RWPE1 (cell line): ENCODE results near the gene AICDA.
"Not testable (repeated sequence)": the region's sequence is repeated elsewhere in the genome, so short reads cannot be mapped to it uniquely, and the experiment has no call there.

Experiments used
- CTCF ChIA-PET: fragments of 350-600 bp; sonication (Branson Sonifier 250); formaldehyde crosslinking; extraction: SDS; loops from one replicate; lab custom pipeline; 2021; lab: Yijun Ruan, JAX
- POLR2A ChIA-PET: fragments of 400-600 bp; formaldehyde crosslinking; extraction: SDS; loops from one replicate; lab custom pipeline; 2020; ENCODE audit warnings: antibody characterized with exemption; ENCODE audit not compliant: low non-redundant PET; lab: Yijun Ruan, JAX
- DNase-seq: peaks from one replicate; pipeline ENCODE4 v3.0.0; 2012; ENCODE audit warnings: low spot score
- H3K27ac ChIP-seq: fragments of 450-650 bp; 2 replicates; pipeline ENCODE4 v1.5.1; 2017
- TF ChIP-seq, protein P1 (sequence below): fragments of 450-650 bp; conservative IDR thresholded peaks from 2 replicates; pipeline ENCODE4 v1.5.1; 2017; ENCODE audit warnings: low read depth, mild to moderate bottlenecking

Gene AICDA

DNA sequence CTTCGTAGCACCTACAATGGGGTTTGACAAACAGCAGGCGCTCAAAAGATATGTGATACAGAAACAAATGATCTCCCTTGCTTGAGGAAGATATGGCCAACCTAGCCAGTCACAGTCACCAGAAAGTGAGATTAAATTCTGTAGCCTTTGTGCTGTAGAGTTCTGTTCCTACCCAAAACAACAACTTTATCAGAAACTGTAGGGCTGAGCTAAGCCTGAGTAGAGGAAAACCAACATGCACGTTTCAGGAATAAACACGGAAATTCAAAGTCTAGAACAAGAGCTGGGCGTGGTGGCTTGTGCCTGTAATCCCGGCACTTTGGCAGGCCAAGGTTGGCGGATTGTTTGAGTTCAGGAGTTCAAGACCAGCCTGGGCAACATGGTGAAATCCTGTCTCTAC is 23.0 kb downstream of the AICDA start:
- TF ChIP-seq, protein P1, sequence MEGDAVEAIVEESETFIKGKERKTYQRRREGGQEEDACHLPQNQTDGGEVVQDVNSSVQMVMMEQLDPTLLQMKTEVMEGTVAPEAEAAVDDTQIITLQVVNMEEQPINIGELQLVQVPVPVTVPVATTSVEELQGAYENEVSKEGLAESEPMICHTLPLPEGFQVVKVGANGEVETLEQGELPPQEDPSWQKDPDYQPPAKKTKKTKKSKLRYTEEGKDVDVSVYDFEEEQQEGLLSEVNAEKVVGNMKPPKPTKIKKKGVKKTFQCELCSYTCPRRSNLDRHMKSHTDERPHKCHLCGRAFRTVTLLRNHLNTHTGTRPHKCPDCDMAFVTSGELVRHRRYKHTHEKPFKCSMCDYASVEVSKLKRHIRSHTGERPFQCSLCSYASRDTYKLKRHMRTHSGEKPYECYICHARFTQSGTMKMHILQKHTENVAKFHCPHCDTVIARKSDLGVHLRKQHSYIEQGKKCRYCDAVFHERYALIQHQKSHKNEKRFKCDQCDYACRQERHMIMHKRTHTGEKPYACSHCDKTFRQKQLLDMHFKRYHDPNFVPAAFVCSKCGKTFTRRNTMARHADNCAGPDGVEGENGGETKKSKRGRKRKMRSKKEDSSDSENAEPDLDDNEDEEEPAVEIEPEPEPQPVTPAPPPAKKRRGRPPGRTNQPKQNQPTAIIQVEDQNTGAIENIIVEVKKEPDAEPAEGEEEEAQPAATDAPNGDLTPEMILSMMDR = no peak
- H3K27ac ChIP-seq = no peak overlapping the region
- POLR2A ChIA-PET = no interaction called here
- CTCF ChIA-PET = no interaction called here
- DNase-seq = no peak

DNA sequence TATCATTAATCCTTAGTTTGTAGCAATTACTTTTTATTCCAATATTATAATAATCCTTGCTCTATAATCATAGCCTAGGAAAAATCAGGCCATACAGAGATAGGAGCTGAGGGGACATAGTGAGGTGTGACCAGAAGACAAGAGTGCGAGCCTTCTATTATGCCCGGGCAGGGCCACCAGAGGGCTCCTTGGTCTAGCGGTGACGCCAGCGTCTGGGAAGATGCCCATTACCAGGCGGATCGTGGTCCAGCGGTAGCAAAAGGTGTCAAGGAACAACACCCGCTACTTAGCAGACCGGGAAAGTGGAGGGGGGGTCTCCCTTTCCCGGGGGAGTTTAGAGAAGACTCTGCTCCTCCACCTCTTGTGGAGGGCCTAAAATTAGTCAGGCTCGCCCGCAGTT is 28.2 kb downstream of the AICDA start:
- H3K27ac ChIP-seq, DNase-seq, CTCF ChIA-PET, POLR2A ChIA-PET: not testable (repeated sequence)

DNA sequence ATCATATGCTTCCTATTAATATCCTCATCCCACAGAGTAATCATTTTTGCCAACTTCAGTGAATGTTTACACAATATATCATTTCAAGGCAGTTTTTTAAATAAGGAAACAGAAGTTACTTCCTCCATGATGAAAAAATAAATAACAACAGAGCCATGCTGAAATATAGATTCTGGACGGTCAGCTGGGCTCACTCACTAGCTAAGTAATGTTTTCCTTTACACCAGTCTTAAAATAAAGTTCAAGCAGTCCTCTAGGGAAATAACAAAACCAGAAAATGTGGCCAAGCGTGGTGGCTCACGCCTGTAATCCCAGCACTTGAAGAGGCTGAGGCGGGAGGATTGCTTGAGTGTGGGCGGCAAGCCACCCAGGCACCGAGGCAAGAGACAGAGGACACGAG is 28.7 kb downstream of the AICDA start:
- TF ChIP-seq, protein P1 = no peak
- H3K27ac ChIP-seq = no peak overlapping the region
- CTCF ChIA-PET = no interaction called here
- DNase-seq = no peak
- POLR2A ChIA-PET = no interaction called here

DNA sequence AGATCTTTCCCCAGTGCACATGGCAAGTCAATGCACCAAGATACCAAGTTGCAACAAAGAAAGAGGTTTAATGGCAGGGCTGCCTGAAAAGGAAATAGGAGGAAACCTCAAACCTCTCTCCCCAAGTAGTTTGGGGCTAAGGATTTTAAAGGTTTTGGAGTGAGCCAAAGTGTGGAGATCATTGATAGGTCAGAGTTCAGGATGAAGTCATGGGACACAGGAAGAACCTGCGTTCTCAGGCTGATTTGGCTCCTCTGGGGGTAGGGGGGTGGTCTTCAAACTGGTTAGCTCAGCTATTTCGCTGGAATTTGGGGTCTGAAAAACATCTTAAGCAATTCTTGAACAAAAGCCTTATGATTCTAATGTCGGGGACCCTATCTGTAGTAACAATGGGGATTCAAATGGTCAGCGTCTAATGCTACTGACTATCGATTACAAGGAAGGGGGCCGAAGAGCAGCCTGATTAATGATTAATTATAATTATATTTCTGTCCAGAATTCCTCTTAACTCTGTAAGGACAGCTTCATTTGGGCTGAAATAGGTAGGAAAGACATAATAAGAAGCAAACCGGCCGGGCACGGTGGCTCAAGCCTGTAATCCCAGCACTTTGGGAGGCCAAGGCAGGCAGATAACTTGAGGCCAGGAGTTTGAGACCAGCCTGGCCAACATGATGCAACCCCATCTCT is 31.4 kb downstream of the AICDA start:
- TF ChIP-seq, protein P1 = no peak
- CTCF ChIA-PET = no interaction called here
- no peak overlapping the region for H3K27ac ChIP-seq
- POLR2A ChIA-PET = no interaction called here
- DNase-seq = no peak

DNA sequence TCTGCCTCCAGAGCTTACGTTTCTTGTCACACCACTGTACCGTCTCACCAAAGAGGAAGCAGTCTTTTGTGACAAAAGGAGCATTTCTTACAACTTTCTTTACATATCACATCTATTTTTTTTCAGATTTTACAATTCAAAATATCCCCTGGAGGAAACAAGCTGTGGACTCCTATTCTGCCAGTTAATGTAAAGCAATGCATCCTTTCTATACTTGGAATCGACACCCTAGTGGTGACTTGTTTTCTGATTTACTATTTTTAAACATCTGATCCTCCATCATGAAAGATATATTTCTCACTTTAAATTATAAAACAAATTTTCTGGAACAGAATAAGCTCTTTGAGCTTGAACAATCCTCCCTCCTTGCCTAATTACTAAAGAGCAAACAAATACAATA is 34.8 kb downstream of the AICDA start:
- POLR2A ChIA-PET = no interaction called here
- CTCF ChIA-PET = no interaction called here
- no peak for DNase-seq
- TF ChIP-seq, protein P1 = no peak
- no peak overlapping the region for H3K27ac ChIP-seq

DNA sequence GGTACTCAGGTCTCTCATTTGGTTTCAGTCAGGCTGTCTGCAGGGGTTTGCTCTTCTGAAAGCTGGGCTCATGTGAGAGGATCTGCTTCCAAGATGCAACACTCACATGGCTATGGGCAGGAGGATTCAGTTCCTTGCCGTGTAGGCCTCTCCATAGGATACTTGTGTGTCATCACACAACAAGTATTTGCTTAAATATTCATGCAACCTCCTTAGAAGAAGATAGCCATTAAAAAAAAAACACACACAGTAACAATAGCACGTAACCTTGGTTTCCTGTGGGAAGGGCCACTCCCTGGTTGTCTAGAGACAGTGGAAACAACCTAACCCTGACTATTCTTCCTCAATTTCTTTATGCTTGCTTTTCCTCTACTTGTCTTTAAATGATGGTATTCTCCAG is 40.2 kb downstream of the AICDA start:
- H3K27ac ChIP-seq = no peak overlapping the region
- ChIA-PET CTCF (interaction anchor here (0.8 kb wide), 1 partner anchor 28 kb away, joined by 8 read pairs; no protein-coding TSS in a partner anchor), POLR2A (no interaction called here)
- no peak for DNase-seq
- TF ChIP-seq, protein P1 = no peak

DNA sequence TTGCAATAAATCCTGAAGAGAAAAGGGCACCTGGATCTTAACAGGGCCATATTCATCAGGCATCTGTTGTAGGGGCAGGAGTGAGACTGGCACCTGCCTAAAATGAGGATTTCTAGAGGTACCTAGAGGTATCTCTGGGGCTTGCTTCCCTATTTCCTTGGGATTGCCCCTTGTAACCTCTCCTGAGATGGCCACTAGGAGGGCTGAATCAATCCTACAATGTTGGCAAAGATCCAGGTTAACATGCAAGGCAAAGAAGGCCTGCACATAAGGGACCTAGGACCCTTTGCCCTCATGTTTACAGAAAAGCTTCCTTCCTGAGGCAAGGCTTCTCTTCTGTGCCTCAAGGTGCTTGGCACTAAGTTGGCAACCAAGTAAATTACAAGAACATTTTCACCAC is 46.1 kb downstream of the AICDA start:
- POLR2A ChIA-PET = no interaction called here
- H3K27ac ChIP-seq = no peak overlapping the region
- TF ChIP-seq, protein P1 = no peak
- DNase-seq = no peak
- CTCF ChIA-PET = no interaction called here

DNA sequence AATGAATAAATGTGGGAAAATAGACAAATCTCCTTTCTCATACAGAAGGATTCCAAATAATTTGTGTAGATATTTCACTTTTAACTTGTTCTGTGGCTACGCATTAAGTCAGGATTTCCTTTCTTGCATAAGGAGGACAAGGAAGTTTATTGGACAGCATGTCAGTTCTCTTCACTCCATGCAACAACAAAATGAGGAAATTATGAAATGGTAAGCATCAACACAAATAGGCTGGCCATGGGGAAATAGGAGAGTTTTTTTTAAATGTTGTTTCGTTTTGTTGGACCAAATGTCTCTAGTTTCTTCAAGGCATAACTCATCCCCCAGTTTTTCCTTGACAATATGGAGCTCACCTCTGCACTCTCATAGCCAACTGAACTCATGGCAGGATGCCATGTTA is 46.6 kb downstream of the AICDA start:
- DNase-seq, H3K27ac ChIP-seq, CTCF ChIA-PET, POLR2A ChIA-PET: not testable (repeated sequence)
